Testis (tissue), 3 donors: ENCODE results near the gene SHROOM3. TPM values are rescaled to one million over a fixed set of nuclear protein-coding genes. Genes with fewer than 3 reads are reported as not detected.

ENCODE experiments used
- DNase-seq: peaks from one replicate; pipeline ENCODE4 v3.0.0-alpha.2; 2019
- H3K27ac ChIP-seq, 2 donors: fragments of 200-600 bp; sonication (generic); one replicate each; pipeline ENCODE4 v1.5.1; 2019
- H3K27me3 ChIP-seq: fragments of 200-600 bp; sonication (generic); one replicate; pipeline ENCODE4 v1.5.1; 2019
- H3K36me3 ChIP-seq: fragments of 200-600 bp; sonication (generic); one replicate; pipeline ENCODE4 v1.5.1; 2017; ENCODE audit warnings: low read depth; ENCODE audit errors: missing control alignments
- H3K4me1 ChIP-seq: fragments of 200-600 bp; sonication (generic); one replicate; pipeline ENCODE4 v1.5.1; 2019
- H3K4me3 ChIP-seq, 2 donors: fragments of 200-600 bp; sonication (generic); one replicate each; pipeline ENCODE4 v1.5.1; 2017 to 2019
- H3K9me3 ChIP-seq: fragments of 200-600 bp; sonication (generic); one replicate; pipeline ENCODE4 v1.5.1; 2017
- CTCF ChIP-seq, 3 experiments: fragments of 450-650 bp in 2 of 3; fragments of 200-600 bp in 1 of 3; sonication (generic) in 1 of 3; IDR thresholded peaks; one replicate each; pipeline ENCODE4 v1.5.1; 2016 to 2019; ENCODE audit warnings: antibody characterized with exemption in 3 of 3, mild to moderate bottlenecking in 2 of 3, moderate library complexity in 1 of 3
- POLR2A ChIP-seq: fragments of 450-650 bp; IDR thresholded peaks from one replicate; pipeline ENCODE4 v1.6.1; 2017; ENCODE audit warnings: antibody characterized with exemption, mild to moderate bottlenecking, moderate library complexity
- WGBS, 2 donors: methylation state at CpG; one replicate each; pipeline ENCODE4 v1.1.5; 2018; 5-methylcytosine and 5-hydroxymethylcytosine counted together
- intact Hi-C: fragments of 100-400 bp; cut with DNase I; formaldehyde crosslinking; loops from one replicate; pipeline ENCODE4 v1.15.1; 2023; ENCODE audit warnings: low total_unique reads
- polyA plus RNA-seq: library from polyadenylated mRNA; stranded (reverse); fragments of 350-450 nt; fragmentation: Illumina TruSeq; extraction: RNeasy Lipid Tissue Mini Kit (QIAGEN cat#74804); gene quantifications from one replicate; pipeline ENCODE4 v1.2.3, GENCODE V29; 2014; ENCODE audit warnings: low read depth, low replicate concordance; ENCODE audit not compliant: insufficient read depth
- total RNA-seq, 2 donors: library from RNA; depleted of rRNA; stranded (reverse); fragments of >200 nt; gene quantifications; one replicate each; pipeline ENCODE4 v1.2.3, GENCODE V29; 2016

Gene SHROOM3
- total and polyA plus RNA-seq, 3 donors from 2014 or later, result 3.9 to 7.2 (median 6.4) TPM

- Histone ChIP-seq H3K4me1 (no peaks in the 10 kb centered on the region), H3K9me3 (no peaks in the 10 kb centered on the region), H3K36me3 (no peaks in the 10 kb centered on the region), H3K4me3 (no peak overlapping the region), H3K27me3 (no peaks in the 10 kb centered on the region), H3K27ac (no peak overlapping the region)
- 84 to 90% methylated on average over 5 of the region's 5 CpGs for WGBS, 2 donors
- intact Hi-C loops, result no loop called here
- no peak for TF ChIP-seq POLR2A
- TF ChIP-seq CTCF (IDR thresholded peaks at IDR 0.05), result no peak
- no peak for DNase-seq
Measured at GRCh38 chr4:76527666-76528065, 92.6 kb downstream of the SHROOM3 start.

GRCh38 chr4:76531597-76531996 lies 96.6 kb downstream of the SHROOM3 start:
- Histone ChIP-seq H3K27me3 (no peaks in the 10 kb centered on the region), H3K27ac (no peak overlapping the region), H3K4me3 (no peak overlapping the region), H3K36me3 (no peaks in the 10 kb centered on the region), H3K4me1 (no peaks in the 10 kb centered on the region), H3K9me3 (no peaks in the 10 kb centered on the region)
- no peak for TF ChIP-seq POLR2A
- no peak for TF ChIP-seq CTCF (IDR thresholded peaks at IDR 0.05)
- no peak for DNase-seq
- intact Hi-C loops, result no loop called here
- WGBS, 2 donors, result 55 to 70% methylated on average over 2 of the region's 2 CpGs

- no peak for DNase-seq
- H3K27ac ChIP-seq, result no peak overlapping the region
- H3K27me3 ChIP-seq, result no peaks in the 10 kb centered on the region
- TF ChIP-seq CTCF (IDR thresholded peaks at IDR 0.05) (no peak), POLR2A (no peak)
- H3K4me3 ChIP-seq, result no peak overlapping the region
- intact Hi-C loops, result no loop called here
- no peaks in the 10 kb centered on the region for H3K36me3 ChIP-seq
- no peaks in the 10 kb centered on the region for H3K4me1 ChIP-seq
- WGBS, 2 donors, result 50 to 63% methylated on average over 2 of the region's 2 CpGs
- H3K9me3 ChIP-seq, result no peaks in the 10 kb centered on the region
Measured at GRCh38 chr4:76532805-76533204, 97.8 kb downstream of the SHROOM3 start.

- no peaks in the 10 kb centered on the region for H3K9me3 ChIP-seq
- no peaks in the 10 kb centered on the region for H3K27me3 ChIP-seq
- peak; percentile 15 for DNase-seq
- H3K36me3 ChIP-seq, result no peaks in the 10 kb centered on the region
- TF ChIP-seq POLR2A (no peak), CTCF (IDR thresholded peaks at IDR 0.05) (no peak)
- H3K4me3 ChIP-seq, result no peak overlapping the region
- intact Hi-C loops, result no loop called here
- no peaks in the 10 kb centered on the region for H3K4me1 ChIP-seq
- H3K27ac ChIP-seq, result no peak overlapping the region
Measured at GRCh38 chr4:76533314-76533713, 98.3 kb downstream of the SHROOM3 start.

- 83 to 86% methylated on average over 5 of the region's 5 CpGs for WGBS, 2 donors
- Histone ChIP-seq H3K9me3 (no peaks in the 10 kb centered on the region), H3K4me3 (no peak overlapping the region), H3K27ac (no peak overlapping the region), H3K27me3 (no peaks in the 10 kb centered on the region), H3K4me1 (no peaks in the 10 kb centered on the region), H3K36me3 (no peaks in the 10 kb centered on the region)
- DNase-seq, result no peak
- intact Hi-C loops, result no loop called here
- TF ChIP-seq POLR2A, result no peak
- TF ChIP-seq CTCF (IDR thresholded peaks at IDR 0.05), result no peak
Measured at GRCh38 chr4:76535603-76536372, 100.8 kb downstream of the SHROOM3 start.
